HepG2 (cell line): Measurements from ENCODE around the gene TCN2. TPM values are rescaled to one million over a fixed set of nuclear protein-coding genes. Genes with fewer than 3 reads are reported as not detected.

Source experiments
- ATAC-seq: fragments of 200-7000 bp; cut with Tn5 transposase; 3 replicates; pipeline ENCODE4 v1.9.1; 2020; ENCODE audit warnings: mild to moderate bottlenecking, moderate library complexity
- Bru-seq: library from RNA; stranded (reverse); fragments of 400-500 nt; gene quantifications from one replicate; lab custom pipeline; 2021; lab: Mats Ljungman, UMichigan
- BruChase-seq, 2 experiments: library from RNA; stranded (reverse); fragments of 400-500 nt; gene quantifications; one replicate each; lab custom pipeline; 2021; lab: Mats Ljungman, UMichigan
- BruUV-seq: library from RNA; stranded (reverse); fragments of 400-500 nt; replicated peaks from 2 replicates; lab custom pipeline; 2021; lab: Mats Ljungman, UMichigan
- CTCF ChIA-PET: fragments of 300-600 bp; formaldehyde crosslinking; extraction: SDS; loops from one replicate; lab custom pipeline; 2021; ENCODE audit warnings: low total read pairs, inconsistent platforms, low intra/inter-chr PET ratio; lab: Yijun Ruan, JAX
- POLR2A ChIA-PET: fragments of 350-600 bp; sonication (Branson Sonifier 250); formaldehyde crosslinking; loops from one replicate; lab custom pipeline; 2020; ENCODE audit warnings: antibody characterized with exemption, inconsistent platforms; lab: Yijun Ruan, JAX
- DNase-seq: peaks from one replicate; pipeline ENCODE4 v3.0.0-alpha.2; 2015; ENCODE audit warnings: low spot score
- FAIRE-seq: peaks from 3 replicates; lab custom pipeline; 2011; peaks lifted over from hg19 to GRCh38; lab: Jason Lieb, UNC
- H2AFZ ChIP-seq: one replicate; pipeline ENCODE4 v1.6.1; 2011; ENCODE audit warnings: low read length, inconsistent platforms
- H3K27ac ChIP-seq: fragments of 300-600 bp; 3 replicates; pipeline ENCODE4 v1.8.0; 2011; ENCODE audit warnings: mixed run types, mild to moderate bottlenecking, mixed read lengths, low read length, inconsistent platforms; ENCODE audit not compliant: insufficient read depth; ENCODE audit errors: extremely low read length
- H3K27me3 ChIP-seq, 2 experiments: fragments of 200-600 bp in 1 of 2; 2 replicates in 1 of 2; 3 replicates in 1 of 2; pipeline versions ENCODE4 v1.6.0 to v1.8.0; 2011; ENCODE audit warnings: low read length in 2 of 2, mild to moderate bottlenecking in 2 of 2, moderate library complexity in 2 of 2, inconsistent platforms in 1 of 2; ENCODE audit not compliant: insufficient read depth in 2 of 2, control insufficient read depth in 1 of 2
- H3K36me3 ChIP-seq, 2 experiments: fragments of 200-600 bp in 1 of 2; replicated peaks in 1 of 2; 2 replicates in 1 of 2; 3 replicates in 1 of 2; pipeline versions ENCODE4 v1.5.1 to v1.8.0; 2011; ENCODE audit warnings: low read length in 2 of 2, inconsistent platforms in 1 of 2; ENCODE audit not compliant: insufficient read depth in 2 of 2, control insufficient read depth in 1 of 2
- H3K4me1 ChIP-seq: 2 replicates; pipeline ENCODE4 v1.5.1; 2012; ENCODE audit warnings: low read length, inconsistent platforms; ENCODE audit not compliant: insufficient read depth
- H3K4me2 ChIP-seq: 2 replicates; pipeline ENCODE4 v1.6.0; 2011; ENCODE audit warnings: low read depth, low read length, inconsistent platforms
- H3K4me3 ChIP-seq, 3 experiments: fragments of 200-600 bp in 1 of 3; sonication (generic), shearing (Covaris generic) in 1 of 3; replicated peaks in 1 of 3; 2 replicates each; pipeline ENCODE4 v1.5.1; 2011 to 2016; ENCODE audit warnings: low read length in 3 of 3, inconsistent platforms in 2 of 3, low read depth in 2 of 3, mild to moderate bottlenecking in 2 of 3, control low read depth in 1 of 3, mixed read lengths in 1 of 3; ENCODE audit not compliant: insufficient read depth in 1 of 3
- H3K79me2 ChIP-seq: one replicate; pipeline ENCODE4 v1.6.1; 2011; ENCODE audit warnings: low read length, inconsistent platforms; ENCODE audit not compliant: insufficient read depth
- H3K9ac ChIP-seq: 2 replicates; pipeline ENCODE4 v1.6.0; 2011; ENCODE audit warnings: mild to moderate bottlenecking, low read depth, low read length, inconsistent platforms; ENCODE audit not compliant: insufficient read depth
- H3K9me3 ChIP-seq: 2 replicates; pipeline ENCODE4 v1.5.1; 2012; ENCODE audit warnings: mild to moderate bottlenecking, low read length
- H4K20me1 ChIP-seq: 2 replicates; pipeline ENCODE4 v1.6.0; 2011; ENCODE audit warnings: inconsistent platforms, mild to moderate bottlenecking, low read length, moderate library complexity; ENCODE audit not compliant: insufficient read depth
- AFF4 ChIP-seq: sonication (generic); formaldehyde crosslinking; IDR thresholded peaks from 2 replicates; pipeline ENCODE4 v1.4.0; 2020; ENCODE audit warnings: missing genetic modification reagents
- CCAR2 ChIP-seq: fragments of 200-400 bp; formaldehyde crosslinking; optimal IDR thresholded peaks from 2 replicates; pipeline ENCODE3; 2018; ENCODE audit warnings: low read depth, mild to moderate bottlenecking, low read length, moderate library complexity
- CTCF ChIP-seq: sonication (generic); formaldehyde crosslinking; IDR thresholded peaks from 2 replicates; pipeline ENCODE4 v1.5.0; 2020; ENCODE audit warnings: mild to moderate bottlenecking, missing genetic modification reagents, moderate library complexity
- IRF1 ChIP-seq: sonication (generic); formaldehyde crosslinking; IDR thresholded peaks from 2 replicates; pipeline ENCODE4 v1.4.0; 2020; ENCODE audit warnings: low read depth, mild to moderate bottlenecking, missing genetic modification reagents
- ISX ChIP-seq: sonication (generic); formaldehyde crosslinking; conservative IDR thresholded peaks from 2 replicates; pipeline ENCODE4 v1.5.0; 2020; ENCODE audit warnings: missing genetic modification reagents
- SALL1 ChIP-seq: sonication (generic); formaldehyde crosslinking; IDR thresholded peaks from 2 replicates; pipeline ENCODE4 v1.8.0; 2022; ENCODE audit warnings: mild to moderate bottlenecking, missing genetic modification reagents
- ZNF251 ChIP-seq: sonication (generic); formaldehyde crosslinking; IDR thresholded peaks from 2 replicates; pipeline ENCODE4 v1.9.0; 2021; ENCODE audit warnings: mild to moderate bottlenecking, missing genetic modification reagents
- ZNF3 ChIP-seq: IDR thresholded peaks from 2 replicates; pipeline ENCODE4 v1.7.0; 2017; ENCODE audit warnings: inconsistent platforms
- ZSCAN21 ChIP-seq: sonication (generic); formaldehyde crosslinking; IDR thresholded peaks from 2 replicates; pipeline ENCODE4 v1.8.0; 2022; ENCODE audit warnings: mild to moderate bottlenecking, missing genetic modification reagents, moderate library complexity, borderline replicate concordance
- WGBS: methylation state at CpG from one replicate; pipeline ENCODE4 v1.1.6; 2017; ENCODE audit warnings: low lambda C conversion rate; 5-methylcytosine and 5-hydroxymethylcytosine counted together
- in situ Hi-C: cut with HindIII; loops from 2 replicates; pipeline ENCODE4 v1.10.0; 2017; ENCODE audit warnings: low pct_unique_long_range_greater_than_20kb; ENCODE audit not compliant: extremely low pct_ligation_motif_present
- intact Hi-C: fragments of 100-400 bp; cut with micrococcal nuclease; formaldehyde crosslinking; loops from one replicate; pipeline ENCODE4 v1.10.0; 2022; ENCODE audit not compliant: unreplicated experiment
- long read RNA-seq, 2 experiments: library from RNA in 1 of 2; library from polyadenylated mRNA in 1 of 2; stranded (forward) in 1 of 2; unstranded in 1 of 2; transcript quantifications; one replicate each; pipeline ENCODE4 v2.0.0, GENCODE V29; 2019 to 2022
- polyA minus RNA-seq, 3 experiments: library from RNA; depleted of rRNA, polyadenylated mRNA; stranded (reverse); fragments of >200 nt; gene quantifications; 2 replicates each; pipeline ENCODE4 v1.2.3, GENCODE V29; 2011; ENCODE audit warnings: low replicate concordance in 1 of 3
- polyA plus RNA-seq, 8 experiments: library from polyadenylated mRNA; depleted of rRNA in 3 of 8; stranded (reverse) in 7 of 8; unstranded in 1 of 8; fragments of >200 nt; fragmentation: Illumina TruSeq in 4 of 8; extraction: Trizol in 4 of 8; gene quantifications; 2 replicates each; pipeline versions ENCODE4 v1.2.1 to v1.2.3, GENCODE V29; 2011 to 2016; ENCODE audit warnings: low read depth in 4 of 8, missing spikeins in 1 of 8, mixed read lengths in 1 of 8; ENCODE audit not compliant: insufficient read depth in 1 of 8
- total RNA-seq, 5 experiments: library from RNA; depleted of rRNA; stranded (reverse); fragments of >200 nt; fragmentation: Illumina TruSeq; extraction: Trizol; gene quantifications; 2 replicates each; pipeline ENCODE4 v1.2.3, GENCODE V29; 2016; ENCODE audit warnings: low read depth in 1 of 5

TCN2 gene
- total RNA-seq (2016; rRNA removed; fragmentation: Illumina TruSeq; extraction: Trizol) = 0.31 TPM in 1 of 2 replicates, not detected in the other
- 0.30 TPM in 1 of 2 replicates, not detected in the other for total RNA-seq (2016; cell fraction: cytosol; rRNA removed; fragmentation: Illumina TruSeq; extraction: Trizol; ENCODE audit: low read depth)
- total RNA-seq (2016; cell fraction: insoluble cytoplasmic fraction; rRNA removed; fragmentation: Illumina TruSeq; extraction: Trizol) = 0.15 and 0.45 TPM in 2 replicates
- total RNA-seq (2016; cell fraction: membrane; rRNA removed; fragmentation: Illumina TruSeq; extraction: Trizol) = 0.17 and 0.28 TPM in 2 replicates
- total RNA-seq (2016; cell fraction: nucleus; rRNA removed; fragmentation: Illumina TruSeq; extraction: Trizol) = 0.34 and 0.43 TPM in 2 replicates
- polyA plus RNA-seq (2011; rRNA removed) = 0.29 and 0.67 TPM in 2 replicates
- polyA plus RNA-seq (2011; cell fraction: cytosol; rRNA removed) = 0.37 and 0.55 TPM in 2 replicates
- polyA plus RNA-seq (2011; cell fraction: nucleus; rRNA removed) = 0.35 and 0.59 TPM in 2 replicates
- polyA plus RNA-seq (2012) = 0.40 and 0.61 TPM in 2 replicates
- polyA plus RNA-seq (2016; cell fraction: cytosol; fragmentation: Illumina TruSeq; extraction: Trizol; ENCODE audit: low read depth) = 0.06 and 0.10 TPM in 2 replicates
- polyA plus RNA-seq (2016; cell fraction: insoluble cytoplasmic fraction; fragmentation: Illumina TruSeq; extraction: Trizol; ENCODE audit: low read depth) = 0.20 and 0.21 TPM in 2 replicates
- 0.16 and 0.31 TPM in 2 replicates for polyA plus RNA-seq (2016; cell fraction: membrane; fragmentation: Illumina TruSeq; extraction: Trizol; ENCODE audit: low read depth)
- polyA plus RNA-seq (2016; cell fraction: nucleus; fragmentation: Illumina TruSeq; extraction: Trizol; ENCODE audit: insufficient read depth, low read depth) = 0.53 and 0.63 TPM in 2 replicates
- 0.30 and 0.87 TPM in 2 replicates for polyA minus RNA-seq (2011; rRNA and poly(A)+ RNA removed; ENCODE audit: low replicate concordance)
- not detected in 2 replicates for polyA minus RNA-seq (2011; cell fraction: cytosol; rRNA and poly(A)+ RNA removed)
- polyA minus RNA-seq (2011; cell fraction: nucleus; rRNA and poly(A)+ RNA removed) = 0.12 TPM in 1 of 2 replicates, not detected in the other
- Bru-seq, nascent RNA = percentile 12 among the genes with signal in this experiment
- percentile 5 among the genes with signal in this experiment for BruChase-seq, experiment 1, labeled RNA remaining after a 6-hour chase
- BruChase-seq, experiment 2, labeled RNA remaining after a 2-hour chase = percentile 5 among the genes with signal in this experiment
- long read RNA-seq, experiment 1, partial matches to known transcripts = 0 of 1 reads
- long read RNA-seq, experiment 1, other reads (novel, unspliced or antisense) = 0 of 1 reads
- long read RNA-seq, experiment 2, partial matches to known transcripts = 1 of 2 reads
- long read RNA-seq, experiment 2, other reads (novel, unspliced or antisense) = 0 of 2 reads

GRCh38 chr22:30606455-30607299 lies at the start of gene TCN2:
Gene TCN2, plus strand, starts transcription at chr22:30607174. Its CDS starts 158 bp downstream, at chr22:30607332.
- Histone ChIP-seq H3K4me2 (peak within 1 kb of the TSS; percentile 100), H3K27ac (no peak within 1 kb of the TSS), H3K4me3 (peak within 1 kb of the TSS; percentile 48 to 79 (median 53)), H3K36me3 (no peaks in the 10 kb centered on the region), H2AFZ (no peak within 1 kb of the TSS), H3K27me3 (peaks cover 0 to 13% of the 10 kb centered on the region in 2 experiments; a peak in 3 of 5 replicates), H3K79me2 (no peaks in the 10 kb centered on the region), H3K4me1 (peaks cover 38% of the 10 kb centered on the region), H4K20me1 (no peaks in the 10 kb centered on the region), H3K9ac (peak within 1 kb of the TSS; percentile 44; the same call in 1 of the 2 replicates), H3K9me3 (no peaks in the 10 kb centered on the region)
- no TSS peak for BruUV-seq
- ChIA-PET POLR2A (interaction anchor here (0.6 to 2.3 kb wide), 6 partner anchors 15 to 317 kb away, joined by 3 to 10 read pairs (median 4); partner anchors contain the start of gene PES1), CTCF (no interaction called here)
- in situ Hi-C loops = no loop called here
- intact Hi-C loops = no loop called here
- ATAC-seq (peak; percentile 97), FAIRE-seq (no peak), DNase-seq (peak; percentile 41)
- 2% methylated on average over 19 of the region's 24 CpGs for WGBS
- TF ChIP-seq CTCF (CRISPR knock-in tag) (peak; percentile 22; the same call in 1 of the 2 replicates), SALL1 (CRISPR knock-in tag) (no peak; the same call in 1 of the 2 replicates), CCAR2 (no peak), IRF1 (CRISPR knock-in tag) (no peak), ISX (no peak), ZNF3 (CRISPR knock-in tag) (no peak), ZSCAN21 (CRISPR knock-in tag) (peak; percentile 30; the same call in 1 of the 2 replicates), ZNF251 (CRISPR knock-in tag) (no peak), AFF4 (no peak)
